Fibroblast of skin of back (primary cell): ENCODE results near the gene INCA1.

ENCODE experiments used
- DNase-seq: peaks from one replicate; pipeline ENCODE4 v3.0.0-alpha.2; 2013

Gene INCA1

GRCh38 chr17:4969551-4970173 is 27.7 kb downstream of the INCA1 start:
- peak; percentile 31 for DNase-seq

- DNase-seq = peak; percentile 95
These were observed 28.2 kb downstream of the INCA1 start for GRCh38 chr17:4969047-4969550.

- peak; percentile 27 for DNase-seq
These were observed 28.8 kb downstream of the INCA1 start for GRCh38 chr17:4968486-4969046.

- DNase-seq = peak; percentile 94
These were observed 29.5 kb downstream of the INCA1 start, which contains the start of gene SPAG7 for GRCh38 chr17:4967539-4968485. Gene SPAG7 (minus strand): TSS chr17:4967817. CDS start chr17:4967804, 13 bp downstream.

GRCh38 chr17:4966844-4967538 is 30.3 kb downstream of the INCA1 start:
- peak; percentile 100 for DNase-seq

GRCh38 chr17:4965311-4965986 is 31.9 kb downstream of the INCA1 start:
- no peak for DNase-seq

GRCh38 chr17:4960279-4960922 is 36.9 kb downstream of the INCA1 start:
- DNase-seq = no peak

GRCh38 chr17:4959261-4959965 is 37.9 kb downstream of the INCA1 start:
- no peak for DNase-seq

GRCh38 chr17:4958102-4958501 is 39.2 kb downstream of the INCA1 start:
- DNase-seq = no peak

GRCh38 chr17:4956493-4957061 is 40.7 kb downstream of the INCA1 start:
- no peak for DNase-seq

- DNase-seq = no peak
These were observed 42.2 kb downstream of the INCA1 start for GRCh38 chr17:4955091-4955490.

- DNase-seq = peak; percentile 67
These were observed 43.8 kb downstream of the INCA1 start for GRCh38 chr17:4953451-4953961.

- no peak for DNase-seq
These were observed 45.8 kb downstream of the INCA1 start for GRCh38 chr17:4951486-4951885.

- no peak for DNase-seq
These were observed 46.5 kb downstream of the INCA1 start, which contains the start of gene ENO3 for GRCh38 chr17:4950746-4951204. Gene ENO3 (plus strand): TSS chr17:4951119. CDS start chr17:4951830, 711 bp downstream.

GRCh38 chr17:4950075-4950745 is 47.1 kb downstream of the INCA1 start:
- no peak for DNase-seq

GRCh38 chr17:4949321-4950074 is 47.8 kb downstream of the INCA1 start:
- peak; percentile 75 for DNase-seq

- DNase-seq = peak; percentile 91
These were observed 48.4 kb downstream of the INCA1 start for GRCh38 chr17:4948931-4949320.

GRCh38 chr17:4948166-4948930 is 49.0 kb downstream of the INCA1 start, which contains the start of gene PFN1:
Gene PFN1 (minus strand): TSS chr17:4948530. CDS start chr17:4948394, 136 bp downstream.
- DNase-seq = peak; percentile 91
